HL-60 (cell line): Measurements from ENCODE around the gene SEBOX.

Source experiments
- GABPA ChIP-seq: IDR thresholded peaks from 2 replicates; pipeline ENCODE4 v1.6.1; 2012; ENCODE audit warnings: low read depth
- POLR2AphosphoS5 ChIP-seq: IDR thresholded peaks from 2 replicates; pipeline ENCODE4 v1.6.1; 2012; ENCODE audit warnings: low read depth
- SPI1 ChIP-seq: IDR thresholded peaks from 2 replicates; pipeline ENCODE4 v1.6.1; 2012; ENCODE audit warnings: low read depth, mild to moderate bottlenecking, borderline replicate concordance
- TF ChIP-seq, protein P1 (sequence below): IDR thresholded peaks from one replicate; pipeline ENCODE4 v1.5.1; 2011; ENCODE audit warnings: low read length, control low read depth, inconsistent platforms; ENCODE audit not compliant: insufficient read depth
- TF ChIP-seq, protein P2 (sequence below): IDR thresholded peaks from 2 replicates; pipeline ENCODE4 v1.6.1; 2012; ENCODE audit warnings: low read depth; ENCODE audit not compliant: insufficient replicate concordance

DNA sequence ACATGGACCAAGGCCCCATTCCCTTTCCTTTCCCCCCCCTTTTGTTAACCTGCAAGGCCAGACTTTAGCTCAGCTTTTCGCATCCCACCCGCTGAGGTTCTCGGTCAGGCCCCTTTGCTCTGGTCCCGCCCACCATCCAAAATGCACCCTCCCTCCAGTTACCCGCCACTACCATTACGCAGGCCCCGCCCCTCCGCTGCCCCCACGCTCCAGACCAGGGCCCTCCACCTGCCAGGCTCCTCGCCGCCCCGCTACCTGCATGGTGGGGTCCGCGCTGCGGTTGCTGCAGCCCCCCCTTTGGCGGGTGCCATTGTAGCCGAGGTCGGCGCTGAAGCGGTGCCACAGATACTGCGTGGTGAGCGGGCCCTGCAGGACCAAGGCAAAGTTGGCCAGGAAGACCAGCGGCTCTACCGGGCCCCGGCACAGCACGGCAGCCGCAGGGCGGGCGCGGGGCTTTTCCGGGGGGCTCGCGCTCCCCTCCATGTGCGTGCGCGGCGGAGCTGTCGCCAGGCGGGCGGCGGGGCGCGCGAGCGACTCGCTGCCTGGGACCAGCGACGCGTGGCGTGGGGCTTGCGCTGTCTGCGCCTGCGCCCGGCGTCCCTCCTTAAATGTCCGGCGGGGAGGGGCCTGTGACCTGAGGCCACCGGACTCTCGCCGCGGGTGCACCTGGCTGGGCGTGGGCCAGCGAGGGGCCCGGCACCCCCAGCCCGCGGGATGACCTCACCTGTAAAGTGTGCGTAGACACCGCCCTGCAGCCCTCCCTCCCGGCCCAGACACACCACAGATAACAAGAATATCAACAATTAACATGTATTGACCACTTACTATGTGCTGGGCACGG, 40.9 kb upstream of the SEBOX start, which contains the start of gene SLC46A1:
- TF ChIP-seq POLR2AphosphoS5: no peak
- TF ChIP-seq, protein P1, sequence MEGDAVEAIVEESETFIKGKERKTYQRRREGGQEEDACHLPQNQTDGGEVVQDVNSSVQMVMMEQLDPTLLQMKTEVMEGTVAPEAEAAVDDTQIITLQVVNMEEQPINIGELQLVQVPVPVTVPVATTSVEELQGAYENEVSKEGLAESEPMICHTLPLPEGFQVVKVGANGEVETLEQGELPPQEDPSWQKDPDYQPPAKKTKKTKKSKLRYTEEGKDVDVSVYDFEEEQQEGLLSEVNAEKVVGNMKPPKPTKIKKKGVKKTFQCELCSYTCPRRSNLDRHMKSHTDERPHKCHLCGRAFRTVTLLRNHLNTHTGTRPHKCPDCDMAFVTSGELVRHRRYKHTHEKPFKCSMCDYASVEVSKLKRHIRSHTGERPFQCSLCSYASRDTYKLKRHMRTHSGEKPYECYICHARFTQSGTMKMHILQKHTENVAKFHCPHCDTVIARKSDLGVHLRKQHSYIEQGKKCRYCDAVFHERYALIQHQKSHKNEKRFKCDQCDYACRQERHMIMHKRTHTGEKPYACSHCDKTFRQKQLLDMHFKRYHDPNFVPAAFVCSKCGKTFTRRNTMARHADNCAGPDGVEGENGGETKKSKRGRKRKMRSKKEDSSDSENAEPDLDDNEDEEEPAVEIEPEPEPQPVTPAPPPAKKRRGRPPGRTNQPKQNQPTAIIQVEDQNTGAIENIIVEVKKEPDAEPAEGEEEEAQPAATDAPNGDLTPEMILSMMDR: no peak
- TF ChIP-seq SPI1: no peak
- TF ChIP-seq GABPA: no peak
- TF ChIP-seq, protein P2, sequence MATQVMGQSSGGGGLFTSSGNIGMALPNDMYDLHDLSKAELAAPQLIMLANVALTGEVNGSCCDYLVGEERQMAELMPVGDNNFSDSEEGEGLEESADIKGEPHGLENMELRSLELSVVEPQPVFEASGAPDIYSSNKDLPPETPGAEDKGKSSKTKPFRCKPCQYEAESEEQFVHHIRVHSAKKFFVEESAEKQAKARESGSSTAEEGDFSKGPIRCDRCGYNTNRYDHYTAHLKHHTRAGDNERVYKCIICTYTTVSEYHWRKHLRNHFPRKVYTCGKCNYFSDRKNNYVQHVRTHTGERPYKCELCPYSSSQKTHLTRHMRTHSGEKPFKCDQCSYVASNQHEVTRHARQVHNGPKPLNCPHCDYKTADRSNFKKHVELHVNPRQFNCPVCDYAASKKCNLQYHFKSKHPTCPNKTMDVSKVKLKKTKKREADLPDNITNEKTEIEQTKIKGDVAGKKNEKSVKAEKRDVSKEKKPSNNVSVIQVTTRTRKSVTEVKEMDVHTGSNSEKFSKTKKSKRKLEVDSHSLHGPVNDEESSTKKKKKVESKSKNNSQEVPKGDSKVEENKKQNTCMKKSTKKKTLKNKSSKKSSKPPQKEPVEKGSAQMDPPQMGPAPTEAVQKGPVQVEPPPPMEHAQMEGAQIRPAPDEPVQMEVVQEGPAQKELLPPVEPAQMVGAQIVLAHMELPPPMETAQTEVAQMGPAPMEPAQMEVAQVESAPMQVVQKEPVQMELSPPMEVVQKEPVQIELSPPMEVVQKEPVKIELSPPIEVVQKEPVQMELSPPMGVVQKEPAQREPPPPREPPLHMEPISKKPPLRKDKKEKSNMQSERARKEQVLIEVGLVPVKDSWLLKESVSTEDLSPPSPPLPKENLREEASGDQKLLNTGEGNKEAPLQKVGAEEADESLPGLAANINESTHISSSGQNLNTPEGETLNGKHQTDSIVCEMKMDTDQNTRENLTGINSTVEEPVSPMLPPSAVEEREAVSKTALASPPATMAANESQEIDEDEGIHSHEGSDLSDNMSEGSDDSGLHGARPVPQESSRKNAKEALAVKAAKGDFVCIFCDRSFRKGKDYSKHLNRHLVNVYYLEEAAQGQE: no peak
